H9 (cell line): ENCODE results near the gene FOXD1. TPM values are rescaled to one million over a fixed set of nuclear protein-coding genes. Genes with fewer than 3 reads are reported as not detected.

Experiments used
- DNase-seq: peaks from one replicate; pipeline ENCODE4 v3.0.0-alpha.2; 2017
- H2AFZ ChIP-seq: one replicate; pipeline ENCODE4 v1.6.1; 2013; ENCODE audit warnings: mild to moderate bottlenecking, low read length, control low read depth, moderate library complexity
- H2AK5ac ChIP-seq: 2 replicates; pipeline ENCODE4 v1.6.1; 2013; ENCODE audit warnings: low read length, control low read depth, mixed read lengths; ENCODE audit not compliant: insufficient read length
- H2BK120ac ChIP-seq: one replicate; pipeline ENCODE4 v1.6.1; 2013; ENCODE audit warnings: low read depth, mild to moderate bottlenecking, low read length, control low read depth, inconsistent platforms; ENCODE audit not compliant: poor library complexity, severe bottlenecking
- H2BK12ac ChIP-seq: 2 replicates; pipeline ENCODE4 v1.6.1; 2013; ENCODE audit warnings: low read length, control low read depth, mixed read lengths, low read depth; ENCODE audit not compliant: insufficient read length
- H2BK15ac ChIP-seq: 2 replicates; pipeline ENCODE4 v1.6.1; 2013; ENCODE audit warnings: low read depth, low read length, control low read depth
- H2BK20ac ChIP-seq: one replicate; pipeline ENCODE4 v1.6.1; 2013; ENCODE audit warnings: low read depth, mild to moderate bottlenecking, low read length, control low read depth, inconsistent platforms; ENCODE audit not compliant: poor library complexity, severe bottlenecking
- H2BK5ac ChIP-seq: 2 replicates; pipeline ENCODE4 v1.6.1; 2013; ENCODE audit warnings: low read length, control low read depth, mixed read lengths; ENCODE audit not compliant: insufficient read length
- H3K14ac ChIP-seq: 2 replicates; pipeline ENCODE4 v1.6.1; 2013; ENCODE audit warnings: low read length, control low read depth; ENCODE audit not compliant: insufficient read depth
- H3K18ac ChIP-seq: 2 replicates; pipeline ENCODE4 v1.6.1; 2013; ENCODE audit warnings: low read depth, mild to moderate bottlenecking, mixed read lengths, low read length, control low read depth; ENCODE audit not compliant: insufficient read length
- H3K23ac ChIP-seq: 2 replicates; pipeline ENCODE4 v1.6.1; 2013; ENCODE audit warnings: low read length, control low read depth, mixed read lengths, low read depth; ENCODE audit not compliant: insufficient read length
- H3K23me2 ChIP-seq: 2 replicates; pipeline ENCODE4 v1.6.1; 2013; ENCODE audit warnings: low read depth, mild to moderate bottlenecking, mixed read lengths, low read length, control low read depth; ENCODE audit not compliant: insufficient read length, poor library complexity, severe bottlenecking
- H3K27ac ChIP-seq: 2 replicates; pipeline ENCODE4 v1.5.1; 2013; ENCODE audit warnings: low read length, control low read depth, mixed read lengths, low read depth; ENCODE audit not compliant: insufficient read length
- H3K27me3 ChIP-seq: 2 replicates; pipeline ENCODE4 v1.6.1; 2013; ENCODE audit warnings: low read length, control low read depth, inconsistent platforms; ENCODE audit not compliant: insufficient read depth
- H3K4ac ChIP-seq: 2 replicates; pipeline ENCODE4 v1.6.1; 2013; ENCODE audit warnings: low read depth, mild to moderate bottlenecking, control low read depth, inconsistent platforms, low read length, moderate library complexity
- H3K4me1 ChIP-seq: 2 replicates; pipeline ENCODE4 v1.6.1; 2013; ENCODE audit warnings: low read length, control low read depth, inconsistent platforms; ENCODE audit not compliant: insufficient read depth
- H3K4me2 ChIP-seq: 2 replicates; pipeline ENCODE4 v1.6.1; 2013; ENCODE audit warnings: low read length, control low read depth, mixed read lengths; ENCODE audit not compliant: insufficient read length, insufficient read depth
- H3K56ac ChIP-seq: 2 replicates; pipeline ENCODE4 v1.6.1; 2013; ENCODE audit warnings: low read depth, mild to moderate bottlenecking, mixed read lengths, low read length, control low read depth; ENCODE audit not compliant: insufficient read length
- H3K79me1 ChIP-seq: 2 replicates; pipeline ENCODE4 v1.6.1; 2013; ENCODE audit warnings: low read depth, mild to moderate bottlenecking, moderate library complexity, low read length, control low read depth, inconsistent platforms; ENCODE audit not compliant: insufficient read depth, poor library complexity, severe bottlenecking
- H3K79me2 ChIP-seq: 2 replicates; pipeline ENCODE4 v1.6.1; 2013; ENCODE audit warnings: low read length, control low read depth, inconsistent platforms; ENCODE audit not compliant: insufficient read depth
- H3K9ac ChIP-seq: 2 replicates; pipeline ENCODE4 v1.6.1; 2013; ENCODE audit warnings: low read length, control low read depth, mixed read lengths; ENCODE audit not compliant: insufficient read length; ENCODE audit errors: extremely low read depth
- H3K9me3 ChIP-seq: one replicate; pipeline ENCODE4 v1.6.1; 2013; ENCODE audit warnings: low read depth, low read length, inconsistent platforms; ENCODE audit not compliant: control insufficient read depth
- H3T11ph ChIP-seq: one replicate; pipeline ENCODE4 v1.6.1; 2013; ENCODE audit warnings: mild to moderate bottlenecking, low read length, control low read depth, inconsistent platforms
- H4K20me1 ChIP-seq: one replicate; pipeline ENCODE4 v1.6.1; 2013; ENCODE audit not compliant: control insufficient read depth, insufficient read length, insufficient read depth
- H4K5ac ChIP-seq: 2 replicates; pipeline ENCODE4 v1.6.1; 2013; ENCODE audit warnings: low read depth, mild to moderate bottlenecking, mixed read lengths, low read length, control low read depth; ENCODE audit not compliant: insufficient read length
- H4K8ac ChIP-seq: replicated peaks from 2 replicates; pipeline ENCODE4 v1.6.1; 2013; ENCODE audit warnings: low read length, control low read depth, mixed read lengths, low read depth; ENCODE audit not compliant: insufficient read length
- H4K91ac ChIP-seq: 2 replicates; pipeline ENCODE4 v1.6.1; 2013; ENCODE audit warnings: low read depth, mild to moderate bottlenecking, moderate library complexity, mixed read lengths, low read length, control low read depth; ENCODE audit not compliant: insufficient read length
- H3K27ac Mint-ChIP-seq, 3 experiments: 2 replicates in 2 of 3; 3 replicates in 1 of 3; pipeline ENCODE4 v1.8.0; 2020 to 2021; ENCODE audit warnings: mixed read lengths in 3 of 3, mild to moderate bottlenecking in 1 of 3, moderate library complexity in 1 of 3
- H3K27me3 Mint-ChIP-seq: 2 replicates; pipeline ENCODE4 v1.8.0; 2021; ENCODE audit warnings: low read depth, mild to moderate bottlenecking, moderate library complexity, mixed read lengths
- H3K36me3 Mint-ChIP-seq, 3 experiments: 2 replicates in 2 of 3; 3 replicates in 1 of 3; pipeline ENCODE4 v1.8.0; 2020 to 2021; ENCODE audit warnings: low read depth in 3 of 3, mixed read lengths in 3 of 3; ENCODE audit not compliant: insufficient read depth in 1 of 3
- H3K4me1 Mint-ChIP-seq, 2 experiments: 2 replicates each; pipeline ENCODE4 v1.8.0; 2020; ENCODE audit warnings: mixed read lengths in 2 of 2
- H3K4me3 Mint-ChIP-seq, 2 experiments: 2 replicates in 1 of 2; 3 replicates in 1 of 2; pipeline ENCODE4 v1.8.0; 2020 to 2021; ENCODE audit warnings: mild to moderate bottlenecking in 2 of 2, mixed read lengths in 2 of 2, moderate library complexity in 1 of 2
- H3K9me3 Mint-ChIP-seq, 2 experiments: 2 replicates in 1 of 2; 3 replicates in 1 of 2; pipeline ENCODE4 v1.8.0; 2020; ENCODE audit warnings: mild to moderate bottlenecking in 2 of 2, mixed read lengths in 2 of 2, moderate library complexity in 1 of 2
- WGBS: extraction: QIAGEN DNeasy Blood & Tissue Kit; methylation state at CpG from one replicate; pipeline ENCODE4 v1.1.7; 2013; ENCODE audit warnings: missing lambda C conversion rate, low lambda C conversion rate, mixed read lengths; ENCODE audit not compliant: insufficient read length; ENCODE audit errors: extremely low coverage; 5-methylcytosine and 5-hydroxymethylcytosine counted together
- total RNA-seq: library from RNA; stranded (reverse); gene quantifications from 2 replicates; pipeline ENCODE4 v1.2.1, GENCODE V29; 2021
- TF ChIP-seq, protein P1 (sequence below): fragments of 200-600 bp; sonication (generic); conservative IDR thresholded peaks from 3 replicates; pipeline ENCODE4 v1.8.0; 2021; ENCODE audit warnings: antibody characterized with exemption, mild to moderate bottlenecking

FOXD1 gene
- total RNA-seq, 1 experiment from 2014 or later: 0.20 TPM

DNA sequence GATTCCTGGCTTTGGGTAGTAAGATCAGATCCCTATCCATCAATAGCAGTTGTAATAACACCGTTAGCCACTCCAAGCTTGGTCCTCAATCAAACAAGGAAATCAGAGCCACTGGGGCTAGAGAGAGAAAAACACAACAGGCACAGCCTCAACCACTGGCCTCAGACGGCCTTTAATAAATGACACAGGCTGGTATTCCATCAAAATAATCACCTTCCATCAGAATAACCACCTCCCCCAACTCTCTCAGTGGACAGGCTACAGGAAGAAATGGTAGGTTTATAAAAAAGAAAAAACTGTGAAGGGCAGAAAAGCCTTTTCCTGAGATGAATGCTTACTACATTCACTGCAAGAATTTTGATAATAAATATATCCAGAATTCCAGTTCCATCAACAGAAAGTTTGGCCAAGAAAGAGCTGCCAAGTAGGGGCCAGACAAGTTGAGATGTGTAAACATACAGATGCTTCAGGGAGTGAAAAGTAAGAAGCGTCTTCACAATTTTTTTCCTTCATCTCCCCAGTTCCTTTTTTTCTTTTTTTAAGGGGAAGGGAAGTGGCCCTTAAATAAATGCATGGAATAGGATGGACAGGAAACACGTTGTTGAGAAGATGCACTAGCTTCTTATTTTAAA is 5.5 kb downstream of the FOXD1 start:
- no peaks in the 10 kb centered on the region for H3K79me1 ChIP-seq
- H2BK15ac ChIP-seq: no peak overlapping the region
- Mint-ChIP-seq H3K4me3 (no peak overlapping the region), H3K36me3 (no peaks in the 10 kb centered on the region; a peak in 1 of 7 replicates), H3K4me1 (peaks cover 23 to 35% of the 10 kb centered on the region in 2 experiments), H3K9me3 (peaks cover 15 to 36% of the 10 kb centered on the region in 2 experiments), H3K27me3 (peaks cover 92% of the 10 kb centered on the region), H3K27ac (no peak overlapping the region)
- no peak overlapping the region for H4K91ac ChIP-seq
- H4K8ac ChIP-seq: no peak overlapping the region
- no CpG with 5 or more reads among the region's 4 CpGs for WGBS
- no peak overlapping the region for H3K4me2 ChIP-seq
- H2BK20ac ChIP-seq: no peak overlapping the region
- no peak for DNase-seq
- H3T11ph ChIP-seq: no peak overlapping the region
- H2AFZ ChIP-seq: no peak overlapping the region
- H3K23me2 ChIP-seq: peaks cover 7% of the 10 kb centered on the region
- H2AK5ac ChIP-seq: no peak overlapping the region
- H4K20me1 ChIP-seq: no peaks in the 10 kb centered on the region
- no peak overlapping the region for H3K56ac ChIP-seq
- TF ChIP-seq, protein P1, sequence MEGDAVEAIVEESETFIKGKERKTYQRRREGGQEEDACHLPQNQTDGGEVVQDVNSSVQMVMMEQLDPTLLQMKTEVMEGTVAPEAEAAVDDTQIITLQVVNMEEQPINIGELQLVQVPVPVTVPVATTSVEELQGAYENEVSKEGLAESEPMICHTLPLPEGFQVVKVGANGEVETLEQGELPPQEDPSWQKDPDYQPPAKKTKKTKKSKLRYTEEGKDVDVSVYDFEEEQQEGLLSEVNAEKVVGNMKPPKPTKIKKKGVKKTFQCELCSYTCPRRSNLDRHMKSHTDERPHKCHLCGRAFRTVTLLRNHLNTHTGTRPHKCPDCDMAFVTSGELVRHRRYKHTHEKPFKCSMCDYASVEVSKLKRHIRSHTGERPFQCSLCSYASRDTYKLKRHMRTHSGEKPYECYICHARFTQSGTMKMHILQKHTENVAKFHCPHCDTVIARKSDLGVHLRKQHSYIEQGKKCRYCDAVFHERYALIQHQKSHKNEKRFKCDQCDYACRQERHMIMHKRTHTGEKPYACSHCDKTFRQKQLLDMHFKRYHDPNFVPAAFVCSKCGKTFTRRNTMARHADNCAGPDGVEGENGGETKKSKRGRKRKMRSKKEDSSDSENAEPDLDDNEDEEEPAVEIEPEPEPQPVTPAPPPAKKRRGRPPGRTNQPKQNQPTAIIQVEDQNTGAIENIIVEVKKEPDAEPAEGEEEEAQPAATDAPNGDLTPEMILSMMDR: no peak
- H2BK12ac ChIP-seq: no peak overlapping the region
- no peak overlapping the region for H3K9ac ChIP-seq
- no peaks in the 10 kb centered on the region for H3K79me2 ChIP-seq
- no peak overlapping the region for H3K14ac ChIP-seq
- H3K4ac ChIP-seq: no peak overlapping the region
- no peaks in the 10 kb centered on the region for H3K4me1 ChIP-seq
- no peak overlapping the region for H3K18ac ChIP-seq
- peaks cover 84% of the 10 kb centered on the region for H3K27me3 ChIP-seq
- H4K5ac ChIP-seq: no peak overlapping the region
- no peak overlapping the region for H3K23ac ChIP-seq
- H3K9me3 ChIP-seq: no peaks in the 10 kb centered on the region
- H2BK120ac ChIP-seq: no peak overlapping the region
- H3K27ac ChIP-seq: no peak overlapping the region
- H2BK5ac ChIP-seq: no peak overlapping the region
